Right renal cortex interstitium (tissue), 3 donors: ENCODE measurements around the gene EIF4G3. TPM values are rescaled to one million over a fixed set of nuclear protein-coding genes. Genes with fewer than 3 reads are reported as not detected.
"Not testable (repeated sequence)": the region's sequence is repeated elsewhere in the genome, so short reads cannot be mapped to it uniquely, and the experiment has no call there.

Experiments
- DNase-seq, 3 donors: peaks; one replicate each; pipeline ENCODE4 v3.0.0-alpha.2; 2013; ENCODE audit warnings: low read depth in 3 of 3, low spot score in 2 of 3
- polyA plus RNA-seq, 3 donors: library from polyadenylated mRNA; unstranded; fragments of 120-200 nt; gene quantifications; one replicate each; pipeline ENCODE4 v1.2.1, GENCODE V29; 2013; ENCODE audit not compliant: insufficient read length in 3 of 3

The EIF4G3 gene
- polyA plus RNA-seq, 3 donors: 65.2 to 70.7 (median 69.7) TPM

- no peak for DNase-seq
Measured at GRCh38 chr1:20848162-20848561, 328.5 kb downstream of the EIF4G3 start.

DNA sequence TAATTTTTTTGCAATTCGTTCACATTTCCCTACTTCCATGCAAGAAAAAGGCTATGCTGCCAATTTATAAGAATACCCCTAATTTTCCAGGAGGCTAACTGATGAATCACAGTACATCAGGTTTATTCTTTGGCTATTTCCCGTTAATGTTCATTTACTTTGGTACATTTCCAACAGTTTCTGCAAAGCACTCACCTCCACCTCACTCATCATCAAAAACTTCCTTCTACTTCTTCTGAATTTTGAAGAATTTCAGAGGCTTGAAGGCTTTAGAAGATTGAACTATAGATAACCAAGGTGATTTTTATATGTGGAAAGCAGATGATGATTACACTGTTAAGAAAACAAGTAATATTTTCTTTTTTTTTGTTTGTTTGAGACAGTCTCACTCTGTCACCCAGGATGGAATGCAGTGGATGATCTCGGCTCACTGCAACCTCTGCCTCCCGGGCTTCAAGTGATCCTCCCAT is 329.1 kb downstream of the EIF4G3 start:
- DNase-seq: no peak

GRCh38 chr1:20846461-20847374 is 330.0 kb downstream of the EIF4G3 start:
- no peak for DNase-seq

- DNase-seq: no peak
Measured at GRCh38 chr1:20840731-20841130, 336.0 kb downstream of the EIF4G3 start.

GRCh38 chr1:20837554-20838192 is 339.0 kb downstream of the EIF4G3 start:
- DNase-seq: no peak

DNA sequence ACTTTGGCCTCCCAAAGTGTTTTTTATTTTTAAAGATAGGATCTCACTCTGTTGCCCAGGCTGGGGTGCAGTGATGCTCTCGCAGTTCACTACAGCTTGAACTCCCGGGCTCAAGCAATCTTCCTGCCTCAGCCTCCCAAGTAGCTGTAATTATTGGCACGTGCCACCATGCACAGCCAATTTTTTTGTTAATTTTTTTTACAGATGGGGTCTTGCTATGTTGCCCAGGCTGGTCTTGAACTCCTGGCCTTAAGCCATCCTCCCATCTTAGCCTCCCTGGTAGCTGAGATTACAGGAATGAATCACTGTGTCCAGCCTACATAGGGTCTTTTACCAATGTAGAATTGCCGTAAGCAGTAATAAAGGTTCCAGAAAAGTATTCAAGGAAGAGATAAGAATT is 340.5 kb downstream of the EIF4G3 start:
- no peak for DNase-seq

- no peak for DNase-seq
Measured at GRCh38 chr1:20834780-20835179, 341.9 kb downstream of the EIF4G3 start.

DNA sequence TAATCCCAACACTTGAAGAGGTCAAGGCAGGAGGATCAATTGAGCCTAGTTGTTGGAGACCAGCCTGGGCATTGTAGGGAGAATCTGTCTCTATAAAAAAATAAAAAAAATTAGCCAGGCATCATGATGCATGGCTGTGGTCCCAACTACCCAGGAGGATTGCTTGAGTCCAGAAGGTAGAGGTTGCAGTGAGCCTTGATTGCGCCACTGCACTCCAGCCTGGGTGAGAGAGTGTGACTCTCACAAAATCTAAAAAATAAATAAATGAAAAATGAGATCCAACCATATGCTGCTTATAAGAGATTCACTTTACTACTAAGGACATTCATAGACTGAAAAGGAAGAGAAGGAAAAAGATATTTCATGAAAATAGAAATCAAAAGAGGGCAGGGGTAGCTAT is 342.5 kb downstream of the EIF4G3 start:
- DNase-seq: no peak

DNA sequence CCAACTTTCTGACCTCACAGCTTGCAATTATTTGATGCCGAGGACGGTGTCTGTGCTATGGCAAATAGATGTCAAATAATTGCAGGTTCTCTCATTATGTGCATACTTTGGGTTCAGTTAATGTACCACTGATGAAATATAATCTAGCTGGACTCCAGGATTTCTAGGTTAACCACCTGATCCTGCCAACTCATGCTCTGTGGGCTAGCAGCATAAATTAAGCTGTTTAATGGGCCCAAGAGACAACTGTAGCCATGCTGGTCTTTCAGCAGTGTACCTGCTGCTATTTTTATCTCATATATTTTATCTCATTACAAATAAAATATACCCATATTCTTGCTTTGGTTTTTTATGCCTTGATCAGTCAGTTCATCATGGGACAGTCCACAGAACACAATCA is 346.3 kb downstream of the EIF4G3 start:
- no peak for DNase-seq

- no peak for DNase-seq
Measured at GRCh38 chr1:20829946-20830345, 346.8 kb downstream of the EIF4G3 start.

- no peak for DNase-seq
Measured at GRCh38 chr1:20829531-20829930, 347.2 kb downstream of the EIF4G3 start.

GRCh38 chr1:20823845-20824244 is 352.9 kb downstream of the EIF4G3 start:
- DNase-seq: no peak

GRCh38 chr1:20821466-20821865 is 355.2 kb downstream of the EIF4G3 start:
- DNase-seq: no peak

GRCh38 chr1:20819818-20820217 is 356.9 kb downstream of the EIF4G3 start:
- DNase-seq: no peak

DNA sequence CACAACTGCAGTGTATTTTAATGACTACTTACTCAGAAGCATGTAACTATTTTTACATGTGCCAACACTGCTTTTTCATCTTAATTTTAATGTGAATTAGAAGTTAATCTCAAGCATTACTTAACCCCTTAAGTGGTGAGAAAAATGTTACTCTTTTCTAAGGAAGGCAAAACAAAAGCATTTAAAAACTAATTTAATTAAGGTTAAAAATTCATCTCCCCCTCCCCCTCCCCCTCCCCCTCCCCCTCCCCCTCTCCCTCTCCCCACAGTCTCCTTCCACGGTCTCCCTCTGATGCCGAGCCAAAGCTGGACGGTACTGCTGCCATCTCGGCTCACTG is 362.2 kb downstream of the EIF4G3 start:
- no peak for DNase-seq

GRCh38 chr1:20811916-20812315 is 364.8 kb downstream of the EIF4G3 start:
- no peak for DNase-seq

DNA sequence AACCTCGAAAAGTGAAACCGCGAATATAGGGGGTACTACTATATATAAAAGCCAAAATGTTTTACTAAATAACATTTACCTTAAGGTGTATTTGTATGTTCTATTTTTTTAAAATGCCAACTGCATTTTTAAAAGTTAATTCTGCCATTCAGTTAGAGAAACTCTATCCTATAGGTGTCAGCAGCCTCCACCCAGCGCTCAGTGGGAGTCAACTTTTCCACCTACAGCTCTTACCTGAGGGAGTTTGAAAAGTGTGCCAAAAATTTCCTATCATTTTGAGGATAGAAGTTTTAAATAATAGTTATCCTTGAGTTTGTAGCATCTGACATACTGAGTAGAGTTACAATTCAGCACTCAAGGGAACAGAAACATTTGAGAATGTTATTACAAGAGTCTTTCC is 383.5 kb downstream of the EIF4G3 start:
- no peak for DNase-seq

GRCh38 chr1:20792196-20792595 is 384.5 kb downstream of the EIF4G3 start:
- DNase-seq: no peak

GRCh38 chr1:20790785-20791184 is 385.9 kb downstream of the EIF4G3 start:
- no peak for DNase-seq

GRCh38 chr1:20789598-20789997 is 387.1 kb downstream of the EIF4G3 start:
- not testable (repeated sequence) for DNase-seq

DNA sequence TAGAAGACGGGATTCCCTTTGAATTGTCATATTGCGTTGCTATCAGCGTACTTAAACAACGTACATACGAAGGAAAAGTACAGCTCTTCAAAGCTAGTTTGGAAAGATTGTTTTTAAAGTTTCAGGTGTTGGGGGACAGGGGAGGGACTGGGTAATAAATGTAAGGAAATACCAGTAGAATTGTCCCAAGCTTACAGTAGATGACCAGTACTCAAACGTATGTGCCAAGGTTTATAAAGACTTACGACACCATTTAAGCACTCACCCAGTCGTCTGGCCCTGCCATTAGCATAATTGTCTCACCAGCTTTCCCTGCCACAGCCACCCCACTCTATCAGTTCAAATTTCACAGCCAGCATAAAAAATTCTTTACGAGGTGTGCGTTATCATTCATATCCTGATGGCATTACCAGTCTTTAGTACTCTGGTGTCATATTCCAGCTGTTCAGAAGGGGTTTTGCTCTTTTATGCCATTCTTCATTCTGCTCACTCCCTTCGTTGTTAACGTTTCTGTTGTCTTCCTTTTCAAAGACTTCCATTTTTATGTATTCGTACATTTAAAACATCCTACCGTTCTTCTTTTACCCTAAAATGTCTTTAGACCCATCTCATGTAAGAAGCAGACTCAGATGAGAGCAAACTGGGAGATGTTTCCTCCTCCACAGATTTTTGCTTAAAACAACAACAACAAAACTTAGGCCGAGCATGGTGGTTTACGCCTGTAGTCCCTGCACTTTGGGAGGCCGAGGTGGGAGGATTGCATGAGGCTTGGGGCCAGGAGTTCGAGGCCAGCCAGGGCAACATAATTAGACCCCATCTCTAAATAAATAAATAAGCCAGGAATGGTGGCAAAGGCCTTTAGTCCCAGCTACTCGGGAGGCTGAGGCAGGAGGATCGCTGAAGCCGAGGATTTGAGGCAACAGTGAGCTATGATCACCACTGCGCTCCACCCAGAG is 388.6 kb downstream of the EIF4G3 start:
- DNase-seq: no peak
